D341Med (cell line): ENCODE measurements around the gene MICAL3.
A peak's percentile ranks its signal among the peaks of the same experiment; 100 is the strongest.
"Not testable (repeated sequence)": the region's sequence is repeated elsewhere in the genome, so short reads cannot be mapped to it uniquely, and the experiment has no call there.

ENCODE experiments used
- DNase-seq: peaks from one replicate; pipeline ENCODE4 v3.0.0; 2012; ENCODE audit warnings: low spot score

Gene MICAL3

DNA sequence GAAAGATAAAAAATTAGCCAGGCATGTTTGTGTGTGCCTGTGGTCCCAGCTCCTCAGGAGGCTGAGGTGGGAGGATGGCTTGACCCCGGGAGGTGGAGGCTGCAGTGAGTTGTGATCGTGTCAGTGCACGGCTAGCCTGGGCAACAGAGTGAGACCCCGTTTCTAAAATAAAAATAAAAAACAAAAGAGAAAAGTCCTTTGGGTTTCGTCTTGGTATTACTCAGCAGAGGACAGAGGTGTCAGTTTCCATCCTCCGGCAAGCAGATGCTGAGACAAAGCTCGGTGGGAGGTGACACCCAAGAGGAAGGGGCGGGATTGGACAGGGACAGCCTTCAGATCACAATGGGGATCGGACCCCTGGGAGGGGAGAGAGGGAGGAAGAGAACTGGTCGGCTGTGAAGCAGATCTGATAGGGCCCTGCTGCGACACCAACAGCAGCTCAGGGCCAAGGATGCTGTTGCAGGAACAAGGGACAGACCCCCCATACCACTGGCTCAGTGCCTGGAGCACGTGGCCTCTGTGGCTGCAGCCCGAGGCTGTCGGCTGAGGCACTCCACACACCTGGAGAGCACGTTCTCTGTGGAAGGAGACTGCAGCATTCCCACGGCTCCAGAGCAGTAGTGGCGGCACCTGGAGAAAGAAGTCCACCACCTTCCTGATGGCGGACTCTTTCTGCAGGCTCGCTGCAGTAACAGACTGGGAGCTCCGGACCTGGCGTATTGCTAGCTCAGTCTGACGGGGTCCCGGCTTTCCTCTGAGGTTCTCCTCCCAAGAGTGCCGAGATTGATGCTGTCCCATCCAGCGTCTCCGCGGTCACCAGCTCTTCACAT, 244.9 kb downstream of the MICAL3 start:
- DNase-seq, result no peak

DNA sequence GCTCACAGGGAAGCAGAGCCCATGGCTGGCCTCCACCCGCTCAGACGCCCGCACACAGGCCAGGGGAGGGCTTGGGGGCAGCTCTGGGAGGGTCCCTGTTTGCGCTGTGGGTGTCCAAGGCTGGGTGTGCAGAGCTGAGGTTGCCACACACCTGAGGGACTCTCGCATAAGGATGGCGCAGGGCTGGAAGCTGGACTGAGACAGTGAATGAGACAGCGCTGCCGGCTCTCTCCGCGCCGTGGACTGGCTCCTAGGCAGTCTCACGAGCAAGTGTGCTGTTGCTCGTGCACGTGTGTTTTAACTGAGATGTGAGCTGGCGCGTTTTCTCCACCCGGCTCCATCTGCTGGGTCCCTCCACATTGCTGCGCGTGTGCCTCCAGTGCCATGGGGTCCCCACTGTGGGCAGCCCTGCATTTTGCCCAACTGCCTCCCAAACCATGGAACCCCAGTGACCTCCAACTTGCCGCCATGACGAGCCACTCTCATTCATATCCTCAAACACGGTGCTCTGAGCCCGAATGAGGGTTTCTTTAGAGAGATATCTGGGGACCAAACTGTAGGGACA, 245.9 kb downstream of the MICAL3 start:
- no peak for DNase-seq

DNA sequence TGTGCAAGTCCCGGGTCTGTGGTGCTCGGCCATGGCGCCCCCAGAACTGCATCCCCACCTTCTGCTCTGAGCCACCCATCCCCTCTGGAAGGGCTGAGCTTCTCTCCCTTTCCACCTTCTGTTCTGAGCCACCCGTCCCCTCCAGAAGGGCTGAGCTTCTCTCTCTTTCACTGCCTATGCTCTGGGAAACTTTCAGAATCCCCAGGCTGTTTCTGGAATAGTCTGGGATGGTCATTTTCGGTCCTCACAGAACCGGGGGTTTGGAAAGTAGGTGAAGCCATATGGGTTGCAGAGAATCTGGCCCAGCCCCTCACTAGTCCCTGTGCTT, 246.7 kb downstream of the MICAL3 start:
- no peak for DNase-seq

DNA sequence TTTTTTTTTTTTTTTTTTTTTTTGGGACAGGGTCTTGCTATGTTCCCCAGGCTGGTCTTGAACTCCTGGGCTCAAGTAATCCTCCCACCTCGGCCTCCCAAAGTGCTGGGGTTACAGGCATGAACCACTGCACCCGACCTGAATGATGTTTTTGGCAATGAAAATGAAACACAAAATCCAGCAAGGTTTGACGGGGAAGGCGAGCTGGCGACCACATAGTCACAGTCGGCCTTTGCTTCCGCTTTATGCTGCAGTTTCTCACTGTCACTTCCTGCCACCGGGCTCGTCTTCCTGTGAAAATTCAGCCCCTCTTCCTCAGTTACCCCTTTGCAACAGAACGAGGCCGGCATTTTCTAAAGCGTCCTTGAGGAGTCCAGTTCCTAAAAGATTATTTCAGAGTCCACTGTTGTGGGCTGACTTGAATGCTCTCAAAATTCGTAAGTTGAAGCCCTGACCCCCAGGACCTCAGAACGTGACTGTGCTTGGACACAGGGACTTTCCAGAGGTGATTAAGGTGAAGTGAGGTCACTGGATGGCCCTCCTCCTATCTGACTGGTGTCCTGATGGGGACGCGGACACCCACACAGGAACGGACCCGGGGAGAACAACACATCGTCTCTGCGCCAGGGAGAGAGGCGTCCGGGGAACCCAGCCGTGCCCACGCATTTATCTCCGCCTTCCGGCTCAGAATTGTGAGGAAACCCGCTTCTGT, 247.2 kb downstream of the MICAL3 start:
- DNase-seq, result no peak

DNA sequence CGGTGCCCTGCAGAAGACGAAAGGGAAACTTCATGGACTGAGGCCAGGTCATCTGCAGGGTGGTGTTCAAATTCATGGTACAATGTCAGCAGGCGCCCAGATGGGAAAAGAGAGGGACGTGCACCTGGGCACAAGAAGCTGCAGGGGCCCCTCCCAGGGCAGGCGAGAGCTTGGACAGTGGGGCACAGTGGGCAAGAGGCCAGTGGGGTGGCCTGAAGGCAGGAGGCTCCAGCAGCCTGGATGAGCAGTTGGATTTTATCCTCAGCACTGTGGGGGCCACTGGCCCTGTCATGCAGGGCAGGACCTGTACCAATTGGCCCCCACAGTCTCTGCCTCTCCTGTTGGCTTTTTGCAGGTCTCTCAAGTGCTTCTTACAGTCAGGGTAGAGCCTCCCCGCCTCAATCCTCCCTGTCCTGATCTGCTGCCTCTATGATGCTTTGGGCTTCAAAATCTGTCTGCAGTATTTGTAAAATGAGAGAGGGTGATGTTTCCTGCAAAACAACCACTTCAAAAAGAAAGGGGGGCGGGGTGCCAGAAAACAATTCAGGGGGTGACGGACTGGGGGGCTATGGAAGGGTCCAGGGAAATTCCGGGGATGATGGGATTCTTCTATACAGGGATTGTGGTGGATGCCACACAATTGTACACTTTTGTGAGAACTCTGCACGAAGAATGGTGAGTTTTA, 248.4 kb downstream of the MICAL3 start:
- no peak for DNase-seq

DNA sequence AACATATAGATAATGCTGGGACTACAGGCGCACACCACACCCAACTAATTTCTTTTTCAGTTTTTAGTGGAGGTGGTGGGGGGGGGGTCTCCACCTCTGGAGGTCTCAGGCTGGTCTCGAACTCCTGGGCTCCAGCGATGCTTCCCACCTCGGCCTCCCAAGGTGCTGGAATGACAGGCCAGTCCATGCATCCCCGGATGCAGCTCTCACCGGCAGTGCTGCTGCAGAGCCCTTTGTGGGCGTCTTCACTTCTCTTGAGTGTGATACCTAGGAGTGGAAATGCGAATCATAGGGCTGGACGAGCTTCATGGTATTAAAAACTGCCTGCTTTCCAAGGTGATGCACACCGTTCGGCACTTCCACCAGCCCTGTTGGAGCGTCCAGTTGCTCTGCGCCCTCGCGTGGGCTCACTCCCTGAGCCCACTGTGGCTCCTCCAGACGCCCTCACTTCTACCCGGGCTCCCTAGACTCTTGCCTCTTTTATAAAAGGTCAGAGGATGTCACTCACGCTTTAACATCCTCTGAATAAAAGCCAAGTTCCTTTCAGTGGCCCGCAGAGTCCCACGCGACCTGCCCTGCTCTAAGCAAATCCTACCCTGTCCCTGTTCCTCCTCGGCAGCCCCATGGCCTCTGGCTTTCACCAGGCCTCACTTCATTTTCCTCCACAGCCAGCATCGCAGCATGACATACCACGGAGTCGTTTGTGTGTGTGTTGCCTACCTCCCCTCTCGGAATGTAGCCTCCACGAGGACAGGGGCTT, 249.3 kb downstream of the MICAL3 start:
- DNase-seq, result no peak

DNA sequence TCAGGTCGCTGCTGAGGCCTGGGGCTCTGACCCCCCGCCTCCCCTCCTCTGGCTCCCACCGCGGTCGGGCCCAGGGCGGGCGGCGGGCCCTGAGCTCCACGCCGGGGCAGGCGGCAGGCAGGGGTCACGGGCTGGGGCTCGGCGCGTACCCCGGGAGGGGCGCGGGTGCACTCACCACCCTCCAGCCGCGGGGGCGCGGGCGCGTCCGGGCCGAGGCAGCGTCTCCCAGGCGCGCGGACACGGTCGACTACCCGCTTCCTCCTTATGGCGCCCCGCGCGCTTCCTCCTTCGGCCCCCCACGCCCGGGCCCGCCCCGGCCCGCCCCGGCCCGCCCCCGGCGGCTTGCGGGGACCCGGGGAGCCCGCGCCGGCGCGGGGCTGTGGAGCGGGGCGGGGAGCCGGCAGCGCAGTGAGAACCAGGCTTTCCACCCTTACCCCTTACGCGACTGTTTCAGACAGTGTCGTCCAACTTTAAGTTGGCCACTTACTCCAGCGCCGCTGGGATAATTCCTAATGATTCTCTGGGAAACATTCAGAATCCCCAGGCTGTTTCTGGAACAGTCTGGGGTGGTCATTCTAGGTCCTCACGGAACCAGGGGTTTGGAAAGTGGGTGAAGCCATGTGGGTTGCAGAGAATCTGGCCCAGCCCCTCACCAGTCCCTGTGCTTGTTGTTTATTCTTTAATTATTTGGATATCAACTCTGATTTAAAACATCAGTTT, 250.0 kb downstream of the MICAL3 start, which contains the start of gene BID:
TSS of gene BID (minus strand) at position 264 of the 720 bp plus-strand sequence. CDS start 24,353 bp downstream, outside the sequence.
- peak; percentile 79 for DNase-seq

DNA sequence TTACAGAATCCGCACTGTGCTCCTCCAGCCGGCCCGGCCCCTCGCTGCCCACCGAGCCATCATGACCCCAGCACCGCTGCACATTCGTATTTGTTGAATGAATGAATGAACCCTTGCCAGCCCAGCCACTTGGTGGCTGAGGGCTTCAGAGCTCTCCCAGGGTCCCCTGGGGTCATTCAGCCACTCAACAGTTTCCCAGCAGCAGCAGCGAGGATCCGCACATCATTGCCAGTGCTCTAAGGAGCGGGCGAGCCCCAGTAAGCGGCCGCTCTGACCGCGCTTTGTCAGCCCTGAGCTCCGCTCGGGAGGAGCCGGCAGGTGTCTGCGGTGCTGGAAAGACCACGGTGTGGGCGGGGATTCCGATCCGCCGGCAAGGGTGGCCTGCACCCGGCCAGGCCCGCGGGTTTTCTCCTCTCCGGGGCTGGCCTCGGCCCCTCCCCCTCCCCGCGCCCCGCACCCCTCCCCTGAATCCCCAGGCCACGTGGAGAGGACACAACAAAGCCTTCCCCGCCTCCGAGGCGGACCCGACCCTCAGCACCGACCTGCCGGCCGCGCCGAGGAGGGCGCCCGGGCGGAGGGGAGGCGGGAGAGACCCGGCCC, 250.7 kb downstream of the MICAL3 start:
- peak; percentile 85 for DNase-seq

DNA sequence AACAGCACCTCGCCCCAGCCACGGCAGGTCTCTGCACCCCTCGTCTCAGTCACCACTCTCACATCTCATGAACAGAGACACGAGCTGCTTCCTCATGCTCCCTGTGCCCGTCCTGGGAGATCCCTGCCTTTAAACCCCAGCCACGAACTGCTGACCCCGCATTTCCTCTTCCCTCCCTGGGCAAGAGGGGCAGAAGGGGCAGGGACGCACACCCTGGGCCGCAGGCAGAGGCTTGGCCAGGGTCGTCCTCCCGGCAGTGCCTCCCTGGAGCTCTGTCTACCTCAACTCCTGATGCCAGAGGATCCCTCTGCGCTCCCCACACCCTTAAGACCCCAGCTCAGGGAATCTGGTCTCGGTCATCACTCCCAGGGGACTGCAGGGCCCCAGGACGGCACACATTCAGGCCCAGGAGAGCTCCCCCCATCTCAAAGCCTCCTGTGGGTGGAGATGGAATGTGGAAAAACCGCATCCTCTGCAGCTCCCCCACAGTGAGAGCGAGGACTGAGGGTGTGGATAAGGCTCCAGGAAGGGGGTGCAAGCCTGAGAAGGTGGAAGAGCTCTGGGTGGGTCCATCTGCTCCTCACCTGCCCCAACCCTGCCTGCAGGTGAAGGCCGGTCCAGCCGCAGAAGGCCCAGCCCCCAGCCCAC, 251.3 kb downstream of the MICAL3 start:
- DNase-seq, result no peak

DNA sequence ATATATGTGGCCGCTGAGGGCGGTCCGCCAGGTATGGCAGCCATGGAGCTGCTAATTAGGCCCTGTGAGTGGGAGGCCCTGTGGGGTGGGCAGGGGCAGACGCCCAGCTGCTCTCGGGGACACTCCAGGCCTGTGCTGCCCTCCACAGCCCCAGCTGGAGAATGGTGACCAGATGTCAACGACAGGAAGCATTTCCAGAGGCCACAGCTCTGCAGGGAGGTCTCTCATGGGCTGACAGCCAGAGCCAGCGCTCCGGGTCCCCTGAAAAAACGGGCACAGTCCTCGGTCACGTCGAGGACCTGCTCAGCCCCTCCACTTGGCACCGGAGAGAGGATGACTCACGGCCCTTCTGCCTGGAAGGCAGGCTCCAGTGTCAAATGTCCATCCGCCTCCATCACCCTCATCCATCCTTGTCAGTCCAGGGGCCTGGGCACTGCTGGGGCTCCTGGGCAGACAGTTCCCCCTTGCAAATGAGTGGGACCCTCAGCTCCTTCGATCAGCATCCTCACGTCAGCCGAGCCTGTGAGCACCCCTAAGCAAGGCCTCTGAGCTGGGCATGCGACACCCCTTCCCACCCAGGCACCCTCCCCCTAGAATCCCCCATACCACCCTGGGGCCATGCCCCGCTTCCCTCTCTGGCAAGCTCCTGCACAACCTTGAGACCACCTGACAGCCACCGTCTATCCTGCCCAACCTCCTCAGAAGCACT, 252.0 kb downstream of the MICAL3 start:
- DNase-seq, result no peak

DNA sequence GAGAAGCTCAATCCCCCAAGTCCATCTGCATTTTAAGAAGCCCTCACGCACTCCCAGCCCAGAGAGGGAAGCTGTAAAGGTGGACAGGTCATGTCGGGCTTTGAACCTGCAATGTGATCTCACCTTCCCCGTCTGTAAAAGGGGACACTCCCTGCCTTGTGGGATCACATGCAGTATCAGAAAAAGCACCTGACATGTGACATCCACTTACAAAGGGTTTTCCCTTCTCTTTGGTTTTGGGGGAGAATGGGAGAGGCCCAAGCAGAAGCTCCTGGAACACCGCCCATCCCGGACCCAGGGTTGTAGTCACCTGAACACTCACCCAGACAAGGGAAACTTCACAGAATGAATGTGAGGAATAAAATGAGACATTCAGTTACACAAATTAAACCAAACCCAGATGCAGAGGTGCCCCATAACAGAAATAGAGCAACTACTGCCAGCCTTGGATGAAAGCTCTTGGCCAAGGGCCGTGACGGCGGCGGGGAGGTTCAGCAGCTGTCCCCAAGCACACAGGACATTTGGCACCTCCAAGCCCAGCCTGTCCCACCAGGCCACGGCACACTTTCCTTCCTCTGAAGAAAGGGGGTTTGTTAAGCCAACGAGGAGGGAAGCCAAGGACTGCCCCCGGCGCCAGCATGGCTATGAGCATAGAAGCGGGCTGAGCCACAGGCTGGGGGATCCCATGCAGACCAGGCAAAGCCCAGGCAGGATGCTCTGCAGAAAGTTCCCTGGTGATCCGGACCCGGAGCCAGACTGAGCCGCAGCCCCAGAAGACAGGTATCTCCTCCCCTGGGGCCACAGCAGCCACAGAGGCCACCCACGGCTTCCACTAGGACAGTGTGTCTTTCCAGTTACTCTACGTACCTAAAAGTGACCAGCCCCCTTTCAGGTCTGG, 253.9 kb downstream of the MICAL3 start:
- no peak for DNase-seq

DNA sequence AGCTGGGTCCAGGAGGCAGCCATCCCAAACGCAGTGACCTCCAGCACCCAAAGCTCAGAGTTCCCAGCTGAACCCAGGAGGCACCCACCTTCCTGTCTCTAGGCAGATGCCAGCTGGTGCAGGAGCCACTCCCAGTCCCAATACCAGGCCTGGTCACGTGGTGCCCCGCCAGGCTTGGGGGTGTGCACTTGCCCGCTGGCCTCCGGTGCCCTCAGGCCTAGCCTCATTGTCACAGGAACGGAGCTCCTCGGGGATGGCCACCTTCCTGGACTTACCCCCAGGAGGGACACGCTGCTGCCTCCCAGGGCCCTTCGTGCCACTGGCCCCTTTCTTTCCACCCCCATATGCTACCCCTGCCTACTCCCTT, 254.7 kb downstream of the MICAL3 start:
- no peak for DNase-seq

DNA sequence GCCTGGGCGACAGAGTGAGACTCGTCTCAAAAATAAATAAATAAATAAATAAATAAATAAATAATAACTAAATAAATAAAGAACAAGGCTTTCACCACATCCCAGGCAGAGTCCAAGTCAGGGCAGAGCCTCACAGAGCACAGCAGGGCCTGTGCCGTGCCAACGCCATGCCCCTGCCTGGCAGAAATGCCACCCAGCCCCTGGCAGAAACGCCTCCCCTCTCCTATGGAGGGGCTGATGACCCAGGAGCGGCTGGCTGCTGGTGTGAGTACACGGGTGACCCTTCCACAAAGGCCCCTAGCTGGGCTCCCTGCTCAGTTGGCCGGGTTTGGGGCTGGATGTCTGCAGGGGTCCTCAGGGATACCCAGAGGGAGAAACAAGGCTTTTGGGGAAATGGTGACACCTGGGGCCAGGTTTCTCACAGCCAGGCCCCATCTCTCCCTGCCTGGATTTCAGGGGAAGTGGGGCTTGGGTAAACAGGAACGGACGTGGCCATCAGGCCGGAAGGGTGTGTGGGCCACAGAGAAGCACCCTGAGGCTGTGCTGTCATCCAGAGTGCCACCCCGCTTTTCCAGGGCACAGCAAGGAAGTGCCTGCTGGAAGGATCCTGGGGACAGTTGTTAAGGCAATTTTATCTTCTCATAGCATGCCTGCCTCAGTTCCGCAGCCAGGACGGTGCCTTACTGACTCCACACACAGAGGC, 255.2 kb downstream of the MICAL3 start:
- DNase-seq, result no peak

DNA sequence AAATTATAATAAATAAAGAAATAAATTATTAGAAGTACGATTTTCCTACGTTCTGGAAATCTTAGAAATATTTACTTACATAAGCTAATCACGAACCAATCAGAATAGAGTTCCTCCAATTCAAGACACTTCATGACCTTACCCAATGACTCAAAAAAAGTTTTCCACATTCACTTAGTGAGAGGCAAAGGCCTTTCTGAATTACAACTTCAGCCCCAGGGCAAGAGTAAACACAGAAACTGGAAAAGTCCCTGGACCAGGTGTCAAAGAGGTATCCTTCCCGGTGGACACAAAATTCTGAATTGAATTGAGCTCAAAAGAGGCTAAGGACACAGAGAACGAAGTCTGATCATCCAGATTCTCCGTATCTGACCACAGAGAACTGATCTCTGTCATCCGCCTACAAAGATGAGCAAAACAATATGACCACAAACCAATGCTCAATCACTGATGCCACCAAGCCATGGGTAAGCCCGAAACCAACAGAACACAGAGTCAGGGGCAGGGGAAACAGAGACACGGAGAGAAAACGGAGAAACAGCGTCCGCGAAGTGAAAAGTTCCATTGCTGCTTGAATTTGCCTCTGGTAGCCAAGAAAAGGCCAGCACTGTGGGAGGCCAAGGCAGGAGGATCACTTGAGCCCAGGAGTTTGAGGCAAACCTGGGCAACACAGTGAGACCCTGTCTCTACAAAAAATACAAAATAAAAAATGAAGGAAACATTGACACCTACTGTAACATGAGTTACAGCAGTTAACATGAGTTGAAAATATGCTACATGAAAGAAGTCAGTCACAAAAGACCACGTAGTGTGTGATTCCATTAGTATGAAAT, 256.9 kb downstream of the MICAL3 start:
- no peak for DNase-seq

DNA sequence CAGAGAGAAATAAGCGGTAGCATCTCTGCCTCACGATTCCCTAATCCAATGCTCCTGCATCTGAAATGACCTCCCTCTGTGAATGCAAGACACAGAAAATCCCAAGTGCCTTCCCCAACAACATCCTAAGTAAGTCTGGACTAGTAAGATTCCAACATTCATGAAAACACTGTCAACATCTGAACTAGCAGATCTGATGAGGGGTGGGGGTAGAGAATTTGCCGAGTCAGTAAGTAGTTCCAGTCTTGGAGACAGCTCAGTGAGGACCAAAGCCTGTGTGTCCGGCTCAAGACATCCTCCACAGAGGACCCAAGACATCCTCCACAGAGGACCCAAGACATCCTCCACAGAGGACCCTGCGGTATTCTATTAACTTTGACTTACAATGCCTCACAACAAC, 259.5 kb downstream of the MICAL3 start:
- not testable (repeated sequence) for DNase-seq

DNA sequence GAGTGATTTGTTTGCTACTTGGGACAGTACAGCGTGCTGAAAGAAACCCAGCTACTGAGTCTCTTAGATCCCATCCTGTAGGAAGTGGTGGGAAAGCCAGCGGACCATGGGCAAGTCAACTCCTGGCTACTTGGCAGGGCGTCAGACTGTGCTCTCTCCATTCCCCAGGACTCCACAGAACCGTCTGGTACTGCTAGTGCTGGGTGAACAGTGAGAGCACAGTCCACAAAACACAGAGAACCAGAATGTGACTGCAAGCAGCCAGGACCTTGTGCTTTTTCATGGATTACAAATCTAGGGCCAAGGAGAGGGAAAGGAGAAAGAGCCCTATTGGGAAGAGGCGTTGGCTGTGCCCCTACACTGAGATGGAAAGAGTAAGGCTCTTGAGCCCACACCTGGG, 260.3 kb downstream of the MICAL3 start:
- DNase-seq, result no peak

DNA sequence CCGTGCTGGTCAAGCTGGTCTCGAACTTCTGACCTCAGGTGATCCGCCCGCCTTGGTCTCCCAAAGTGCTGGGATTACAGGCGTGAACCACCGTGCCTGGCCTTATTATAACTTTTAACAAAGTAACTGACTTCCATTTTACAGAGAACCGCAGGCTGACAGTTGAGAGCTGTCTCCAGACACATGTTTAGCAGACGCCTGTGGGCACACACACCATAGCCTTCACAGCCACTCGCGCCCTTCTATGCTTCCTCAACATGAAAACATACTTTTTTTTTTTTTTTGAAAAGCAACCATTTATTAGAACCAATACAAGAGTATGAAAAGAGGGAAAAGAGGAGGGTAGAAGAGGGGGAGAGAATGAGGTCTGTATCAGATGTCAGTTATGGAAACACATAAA, 260.9 kb downstream of the MICAL3 start:
- DNase-seq, result not testable (repeated sequence)
